ENCODE data around the gene ATP11A. TPM values are rescaled to one million over a fixed set of nuclear protein-coding genes. Genes with fewer than 3 reads are reported as not detected.

The ATP11A gene
- total RNA-seq, 2 donors from 2014 or later: 33.1 to 53.7 TPM

GRCh38 chr13:112908342-112908741, 218.5 kb downstream of the ATP11A start:
- peaks cover 7 to 14% of the 10 kb centered on the region in 2 donors for H3K36me3 Mint-ChIP-seq
- no peak for DNase-seq (ENCODE audit: low spot score in 2 of 2)
- no peak overlapping the region for H3K27ac Mint-ChIP-seq
- H3K9me3 Mint-ChIP-seq: peaks cover 8 to 11% of the 10 kb centered on the region in 2 donors
- ATAC-seq: no peak

- peaks cover 3 to 8% of the 10 kb centered on the region in 2 donors for H3K36me3 Mint-ChIP-seq
- H3K9me3 Mint-ChIP-seq: peaks cover 6 to 8% of the 10 kb centered on the region in 2 donors
- DNase-seq (ENCODE audit: low spot score in 2 of 2) (no peak), ATAC-seq (no peak)
- H3K27ac Mint-ChIP-seq: no peak overlapping the region
Measured at GRCh38 chr13:112910016-112910415, 220.2 kb downstream of the ATP11A start.

GRCh38 chr13:112910616-112911280, 220.9 kb downstream of the ATP11A start:
- ATAC-seq: no peak

GRCh38 chr13:112911285-112911701, 221.5 kb downstream of the ATP11A start:
- no peak for ATAC-seq
- DNase-seq (ENCODE audit: low spot score in 2 of 2): no peak
- Mint-ChIP-seq H3K9me3 (peaks cover 3% of the 10 kb centered on the region in 2 donors), H3K36me3 (peaks cover 0 to 4% of the 10 kb centered on the region in 2 donors), H3K27ac (no peak overlapping the region)

More at GRCh38 chr13:112910616-112911280, 220.9 kb downstream of the ATP11A start:
- Mint-ChIP-seq H3K9me3 (peaks cover 3 to 4% of the 10 kb centered on the region in 2 donors), H3K36me3 (peaks cover 0 to 5% of the 10 kb centered on the region in 2 donors), H3K27ac (no peak overlapping the region)
- no peak for DNase-seq (ENCODE audit: low spot score in 2 of 2)

- H3K27ac Mint-ChIP-seq: no peak overlapping the region
- ATAC-seq (no peak), DNase-seq (ENCODE audit: low spot score in 2 of 2) (no peak)
- no peaks in the 10 kb centered on the region for H3K9me3 Mint-ChIP-seq
- no peaks in the 10 kb centered on the region for H3K36me3 Mint-ChIP-seq
Measured at GRCh38 chr13:112911883-112912282, 222.0 kb downstream of the ATP11A start.

- no peak overlapping the region for H3K27ac Mint-ChIP-seq
- ATAC-seq (no peak), DNase-seq (ENCODE audit: low spot score in 2 of 2) (no peak)
- no peaks in the 10 kb centered on the region for H3K36me3 Mint-ChIP-seq
- H3K9me3 Mint-ChIP-seq: no peaks in the 10 kb centered on the region
Measured at GRCh38 chr13:112912726-112913440, 223.0 kb downstream of the ATP11A start.

GRCh38 chr13:112916296-112916695, 226.5 kb downstream of the ATP11A start:
- H3K27ac Mint-ChIP-seq: no peak overlapping the region

GRCh38 chr13:112917056-112917664, 227.3 kb downstream of the ATP11A start:
- no peaks in the 10 kb centered on the region for H3K36me3 Mint-ChIP-seq
- H3K27ac Mint-ChIP-seq: no peak overlapping the region
- DNase-seq (ENCODE audit: low spot score in 2 of 2) (no peak), ATAC-seq (no peak)
- H3K9me3 Mint-ChIP-seq: no peaks in the 10 kb centered on the region

More at GRCh38 chr13:112916296-112916695, 226.5 kb downstream of the ATP11A start:
- DNase-seq (ENCODE audit: low spot score in 2 of 2): no peak
- no peaks in the 10 kb centered on the region for H3K9me3 Mint-ChIP-seq
- H3K36me3 Mint-ChIP-seq: no peaks in the 10 kb centered on the region
- no peak for ATAC-seq

GRCh38 chr13:112917737-112918136, 227.9 kb downstream of the ATP11A start:
- H3K9me3 Mint-ChIP-seq: no peaks in the 10 kb centered on the region
- no peak for DNase-seq (ENCODE audit: low spot score in 2 of 2)
- no peak for ATAC-seq
- H3K27ac Mint-ChIP-seq: no peak overlapping the region
- no peaks in the 10 kb centered on the region for H3K36me3 Mint-ChIP-seq

- Mint-ChIP-seq H3K36me3 (no peaks in the 10 kb centered on the region), H3K9me3 (no peaks in the 10 kb centered on the region), H3K27ac (no peak overlapping the region)
- ATAC-seq (no peak), DNase-seq (ENCODE audit: low spot score in 2 of 2) (no peak)
Measured at GRCh38 chr13:112918266-112918665, 228.4 kb downstream of the ATP11A start.

GRCh38 chr13:112918746-112919145, 228.9 kb downstream of the ATP11A start:
- H3K36me3 Mint-ChIP-seq: no peaks in the 10 kb centered on the region
- no peak for ATAC-seq
- H3K27ac Mint-ChIP-seq: no peak overlapping the region
- no peaks in the 10 kb centered on the region for H3K9me3 Mint-ChIP-seq
- no peak for DNase-seq (ENCODE audit: low spot score in 2 of 2)

GRCh38 chr13:112923962-112924361, 234.1 kb downstream of the ATP11A start:
- Mint-ChIP-seq H3K9me3 (no peaks in the 10 kb centered on the region), H3K27ac (no peak overlapping the region), H3K36me3 (no peaks in the 10 kb centered on the region)
- ATAC-seq: no peak
- no peak for DNase-seq (ENCODE audit: low spot score in 2 of 2)

GRCh38 chr13:112924365-112924764, 234.5 kb downstream of the ATP11A start:
- DNase-seq (ENCODE audit: low spot score in 2 of 2): no peak
- H3K27ac Mint-ChIP-seq: no peak overlapping the region
- H3K36me3 Mint-ChIP-seq: no peaks in the 10 kb centered on the region
- no peak for ATAC-seq
- no peaks in the 10 kb centered on the region for H3K9me3 Mint-ChIP-seq

- H3K9me3 Mint-ChIP-seq: no peaks in the 10 kb centered on the region
- no peaks in the 10 kb centered on the region for H3K36me3 Mint-ChIP-seq
- H3K27ac Mint-ChIP-seq: no peak overlapping the region
- DNase-seq (ENCODE audit: low spot score in 2 of 2): no peak
- no peak for ATAC-seq
Measured at GRCh38 chr13:112926003-112926402, 236.2 kb downstream of the ATP11A start.

- DNase-seq (ENCODE audit: low spot score in 2 of 2) (no peak), ATAC-seq (no peak)
- Mint-ChIP-seq H3K27ac (no peak overlapping the region), H3K9me3 (no peaks in the 10 kb centered on the region), H3K36me3 (no peaks in the 10 kb centered on the region)
Measured at GRCh38 chr13:112926993-112927392, 237.2 kb downstream of the ATP11A start.

GRCh38 chr13:112928020-112928971, 238.5 kb downstream of the ATP11A start:
- no peak for DNase-seq (ENCODE audit: low spot score in 2 of 2)
- H3K27ac Mint-ChIP-seq: no peak overlapping the region
- no peak for ATAC-seq
- H3K36me3 Mint-ChIP-seq: no peaks in the 10 kb centered on the region
- H3K9me3 Mint-ChIP-seq: no peaks in the 10 kb centered on the region

All from activated naive CD4-positive, alpha-beta T cell treated with anti-CD3 and anti-CD28 coated beads, Interleukin-2, amount 50 U/mL, for 72 hours (primary cell).